ENCODE results near the gene AFG1L. TPM values are rescaled to one million over a fixed set of nuclear protein-coding genes. Genes with fewer than 3 reads are reported as not detected.

The AFG1L gene
- total RNA-seq: 0.73 and 4.2 TPM in 2 replicates

DNA sequence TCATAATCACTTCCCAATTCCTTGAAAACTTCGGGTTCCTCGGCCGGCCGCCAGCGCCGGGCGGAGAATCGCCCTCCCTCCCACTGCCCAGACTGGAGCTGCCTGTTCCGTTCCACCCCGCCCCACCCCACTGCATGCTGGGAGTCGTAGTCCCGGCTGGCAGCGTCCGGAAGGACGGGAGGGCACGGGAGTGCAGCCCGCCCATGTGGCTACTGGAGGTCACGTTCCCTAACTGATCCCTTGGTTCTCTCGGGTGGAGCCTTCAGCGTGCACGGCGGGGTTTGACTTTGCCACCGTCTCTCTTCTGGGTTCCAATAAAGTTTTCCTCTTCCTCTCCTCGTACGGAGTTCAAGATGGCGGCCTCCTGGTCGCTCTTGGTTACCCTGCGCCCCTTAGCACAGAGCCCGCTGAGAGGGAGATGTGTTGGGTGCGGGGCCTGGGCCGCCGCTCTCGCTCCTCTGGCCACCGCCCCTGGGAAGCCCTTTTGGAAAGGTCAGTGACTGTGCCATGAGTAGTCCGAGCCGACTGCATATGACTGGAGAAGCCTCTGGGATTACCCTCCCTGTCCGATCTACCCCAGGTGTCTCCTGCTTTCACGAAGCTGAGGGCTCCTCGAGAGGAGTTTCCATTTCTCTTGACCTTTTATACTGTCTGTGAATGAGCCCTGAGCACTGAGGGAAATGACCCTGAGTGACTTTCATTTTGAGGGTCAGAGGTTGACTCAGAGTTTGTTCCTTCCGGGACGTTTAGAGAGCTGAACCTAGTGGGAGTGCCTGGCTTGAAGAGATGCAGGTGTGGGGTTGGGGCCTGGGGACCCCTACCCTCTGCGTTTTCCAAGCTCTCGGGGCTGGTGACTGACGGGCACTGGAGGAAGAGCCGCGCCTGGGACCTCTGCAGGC, at the start of gene AFG1L:
TSS of gene AFG1L (plus strand) at position 328 of the 899 bp plus-strand sequence. CDS start at position 354, 26 bp downstream.

GRCh38 chr6:108260809-108261569, 33.9 kb upstream of the AFG1L start, which contains the start of gene SNX3:
SNX3 (minus strand) TSS chr6:108261040; CDS start chr6:108260921, 119 bp downstream.

GRCh38 chr6:108560463-108561308, 265.8 kb downstream of the AFG1L start, which contains the start of gene FOXO3:
FOXO3 (plus strand) TSS chr6:108560917; CDS start chr6:108561209, 292 bp downstream.

Other genes with a start within 250 kb of the AFG1L start
- gene OSTM1, start 220.3 kb upstream of the AFG1L start, total RNA-seq: 32.1 and 37.9 TPM in 2 replicates
- gene NR2E1, start 129.0 kb upstream of the AFG1L start, total RNA-seq: not detected in 2 replicates
- gene SNX3, start 34.0 kb upstream of the AFG1L start, total RNA-seq: 157 and 163 TPM in 2 replicates

Data from cardiac ventricle fibroblast (primary cell).